Measurements from ENCODE around the gene ACSL1. TPM values are rescaled to one million over a fixed set of nuclear protein-coding genes. Genes with fewer than 3 reads are reported as not detected.

Gene ACSL1
- total RNA-seq, 2 experiments from 2014 or later: 10.9 to 12.4 TPM

- Mint-ChIP-seq H3K9me3 (no peaks in the 10 kb centered on the region), H3K4me3 (no peak overlapping the region), H3K36me3 (peaks cover 2% of the 10 kb centered on the region), H3K27me3 (no peaks in the 10 kb centered on the region), H3K4me1 (peaks cover 7% of the 10 kb centered on the region), H3K27ac (no peak overlapping the region)
- ATAC-seq (ENCODE audit: low read depth) (no peak), DNase-seq (no peak)
- POLR2A ChIA-PET: no interaction called here
Measured at GRCh38 chr4:184803133-184803532, 22.6 kb downstream of the ACSL1 start.

- Mint-ChIP-seq H3K9me3 (no peaks in the 10 kb centered on the region), H3K4me3 (no peak overlapping the region), H3K36me3 (peaks cover 2% of the 10 kb centered on the region), H3K27me3 (no peaks in the 10 kb centered on the region), H3K27ac (no peak overlapping the region), H3K4me1 (peaks cover 11% of the 10 kb centered on the region)
- POLR2A ChIA-PET: no interaction called here
- no peak for ATAC-seq (ENCODE audit: low read depth)
- DNase-seq: no peak
Measured at GRCh38 chr4:184802697-184803015, 23.1 kb downstream of the ACSL1 start.

- no peak for DNase-seq
- Mint-ChIP-seq H3K36me3 (peaks cover 2% of the 10 kb centered on the region), H3K27ac (no peak overlapping the region), H3K4me1 (peaks cover 16% of the 10 kb centered on the region), H3K27me3 (no peaks in the 10 kb centered on the region), H3K9me3 (no peaks in the 10 kb centered on the region), H3K4me3 (no peak overlapping the region)
- ATAC-seq (ENCODE audit: low read depth): no peak
- POLR2A ChIA-PET: no interaction called here
Measured at GRCh38 chr4:184801781-184802696, 23.7 kb downstream of the ACSL1 start.

GRCh38 chr4:184798504-184798903, 27.3 kb downstream of the ACSL1 start:
- Mint-ChIP-seq H3K9me3 (no peaks in the 10 kb centered on the region), H3K4me3 (no peak overlapping the region), H3K4me1 (peaks cover 14% of the 10 kb centered on the region), H3K27me3 (peaks cover 5% of the 10 kb centered on the region), H3K27ac (no peak overlapping the region), H3K36me3 (peaks cover 2% of the 10 kb centered on the region)
- no peak for ATAC-seq (ENCODE audit: low read depth)
- DNase-seq: no peak
- POLR2A ChIA-PET: no interaction called here

- Mint-ChIP-seq H3K4me1 (peaks cover 27% of the 10 kb centered on the region), H3K27me3 (peaks cover 5% of the 10 kb centered on the region), H3K36me3 (peaks cover 2% of the 10 kb centered on the region), H3K9me3 (no peaks in the 10 kb centered on the region), H3K4me3 (no peak overlapping the region), H3K27ac (no peak overlapping the region)
- POLR2A ChIA-PET: no interaction called here
- no peak for ATAC-seq (ENCODE audit: low read depth)
- no peak for DNase-seq
Measured at GRCh38 chr4:184796906-184797305, 28.9 kb downstream of the ACSL1 start.

- Mint-ChIP-seq H3K27me3 (peaks cover 11% of the 10 kb centered on the region), H3K9me3 (no peaks in the 10 kb centered on the region)
- POLR2A ChIA-PET: no interaction called here
Measured at GRCh38 chr4:184795214-184795844, 30.4 kb downstream of the ACSL1 start.

GRCh38 chr4:184794470-184794869, 31.3 kb downstream of the ACSL1 start:
- Mint-ChIP-seq H3K9me3 (no peaks in the 10 kb centered on the region), H3K4me1 (peaks cover 36% of the 10 kb centered on the region), H3K27me3 (peaks cover 11% of the 10 kb centered on the region), H3K27ac (no peak overlapping the region), H3K36me3 (peaks cover 2% of the 10 kb centered on the region), H3K4me3 (no peak overlapping the region)
- no peak for DNase-seq
- POLR2A ChIA-PET: no interaction called here
- ATAC-seq (ENCODE audit: low read depth): no peak

More at GRCh38 chr4:184795214-184795844, 30.4 kb downstream of the ACSL1 start:
- no peak overlapping the region for H3K4me3 Mint-ChIP-seq
- no peak overlapping the region for H3K27ac Mint-ChIP-seq
- H3K36me3 Mint-ChIP-seq: peaks cover 2% of the 10 kb centered on the region
- ATAC-seq (ENCODE audit: low read depth) (no peak), DNase-seq (no peak)
- peaks cover 35% of the 10 kb centered on the region for H3K4me1 Mint-ChIP-seq

- POLR2A ChIA-PET: interaction anchor here (0.7 kb wide), 1 partner anchor 37 kb away, joined by 6 read pairs; no protein-coding TSS in a partner anchor
- H3K9me3 Mint-ChIP-seq: no peaks in the 10 kb centered on the region
- peaks cover 2% of the 10 kb centered on the region for H3K36me3 Mint-ChIP-seq
- H3K4me1 Mint-ChIP-seq: peaks cover 36% of the 10 kb centered on the region
- DNase-seq: no peak
- H3K27me3 Mint-ChIP-seq: peaks cover 11% of the 10 kb centered on the region
- no peak overlapping the region for H3K4me3 Mint-ChIP-seq
- ATAC-seq (ENCODE audit: low read depth): no peak
- no peak overlapping the region for H3K27ac Mint-ChIP-seq
Measured at GRCh38 chr4:184793735-184794355, 31.9 kb downstream of the ACSL1 start.

GRCh38 chr4:184792950-184793555, 32.7 kb downstream of the ACSL1 start:
- Mint-ChIP-seq H3K27me3 (peaks cover 11% of the 10 kb centered on the region), H3K4me3 (no peak overlapping the region), H3K36me3 (no peaks in the 10 kb centered on the region), H3K4me1 (peaks cover 33% of the 10 kb centered on the region), H3K27ac (no peak overlapping the region), H3K9me3 (no peaks in the 10 kb centered on the region)
- ATAC-seq (ENCODE audit: low read depth) (peak; percentile 66), DNase-seq (no peak)
- POLR2A ChIA-PET: interaction anchor here (0.7 kb wide), 3 partner anchors 8 to 522 kb away, joined by 3 to 6 read pairs (median 4); no protein-coding TSS in a partner anchor

- Mint-ChIP-seq H3K27ac (no peak overlapping the region), H3K27me3 (peaks cover 11% of the 10 kb centered on the region), H3K4me3 (no peak overlapping the region), H3K9me3 (no peaks in the 10 kb centered on the region), H3K36me3 (peaks cover 3% of the 10 kb centered on the region), H3K4me1 (peaks cover 26% of the 10 kb centered on the region)
- POLR2A ChIA-PET: interaction anchor here (0.7 kb wide), 1 partner anchor 8 kb away, joined by 3 read pairs; no protein-coding TSS in a partner anchor
- no peak for ATAC-seq (ENCODE audit: low read depth)
- DNase-seq: no peak
Measured at GRCh38 chr4:184792334-184792733, 33.4 kb downstream of the ACSL1 start.

- Mint-ChIP-seq H3K4me1 (peaks cover 25% of the 10 kb centered on the region), H3K36me3 (peaks cover 8% of the 10 kb centered on the region), H3K27ac (no peak overlapping the region), H3K27me3 (peaks cover 11% of the 10 kb centered on the region), H3K4me3 (no peak overlapping the region), H3K9me3 (no peaks in the 10 kb centered on the region)
- POLR2A ChIA-PET: no interaction called here
- DNase-seq: no peak
- no peak for ATAC-seq (ENCODE audit: low read depth)
Measured at GRCh38 chr4:184790826-184791225, 34.9 kb downstream of the ACSL1 start.

GRCh38 chr4:184787766-184788503, 37.8 kb downstream of the ACSL1 start:
- H3K4me1 Mint-ChIP-seq: peaks cover 26% of the 10 kb centered on the region

GRCh38 chr4:184785813-184786212, 40.0 kb downstream of the ACSL1 start:
- no peak for ATAC-seq (ENCODE audit: low read depth)
- no peak overlapping the region for H3K4me3 Mint-ChIP-seq
- peaks cover 21% of the 10 kb centered on the region for H3K4me1 Mint-ChIP-seq
- POLR2A ChIA-PET: no interaction called here
- no peaks in the 10 kb centered on the region for H3K9me3 Mint-ChIP-seq
- DNase-seq: no peak
- H3K36me3 Mint-ChIP-seq: peaks cover 19% of the 10 kb centered on the region
- no peak overlapping the region for H3K27ac Mint-ChIP-seq
- H3K27me3 Mint-ChIP-seq: peaks cover 3% of the 10 kb centered on the region

More at GRCh38 chr4:184787766-184788503, 37.8 kb downstream of the ACSL1 start:
- H3K27me3 Mint-ChIP-seq: peaks cover 6% of the 10 kb centered on the region
- POLR2A ChIA-PET: no interaction called here
- ATAC-seq (ENCODE audit: low read depth) (no peak), DNase-seq (no peak)
- no peaks in the 10 kb centered on the region for H3K9me3 Mint-ChIP-seq
- no peak overlapping the region for H3K27ac Mint-ChIP-seq
- peaks cover 16% of the 10 kb centered on the region for H3K36me3 Mint-ChIP-seq
- H3K4me3 Mint-ChIP-seq: no peak overlapping the region

Measured in activated naive CD8-positive, alpha-beta T cell treated with anti-CD3 and anti-CD28 coated beads, Interleukin-2, amount 10 ng/mL, durations not matched to agents 7 days and 5 days (primary cell).